CD4-positive, alpha-beta memory T cell (primary cell): ENCODE results near the gene RECK. TPM values are rescaled to one million over a fixed set of nuclear protein-coding genes. Genes with fewer than 3 reads are reported as not detected.
A peak's percentile ranks its signal among the peaks of the same experiment; 100 is the strongest.
"Not testable (repeated sequence)": the region's sequence is repeated elsewhere in the genome, so short reads cannot be mapped to it uniquely, and the experiment has no call there.

Experiments
- CTCF ChIA-PET: fragments of 350-600 bp; sonication (Branson Sonifier 250); formaldehyde crosslinking; loops from one replicate; lab custom pipeline; 2021; ENCODE audit warnings: inconsistent platforms; ENCODE audit not compliant: partially characterized antibody; lab: Charles Lee
- POLR2A ChIA-PET: fragments of 350-600 bp; sonication (Branson Sonifier 250); formaldehyde crosslinking; loops from one replicate; lab custom pipeline; 2021; ENCODE audit not compliant: partially characterized antibody; lab: Charles Lee
- DNase-seq, 5 donors: peaks; one replicate each; pipeline versions ENCODE4 v3.0.0 to v3.0.0-alpha.2; 2020 to 2022; ENCODE audit warnings: mixed read lengths in 1 of 5
- H3K27ac ChIP-seq: one replicate; pipeline ENCODE4 v1.7.0; 2013; ENCODE audit warnings: low read depth, low read length
- H3K27me3 ChIP-seq: 2 replicates; pipeline ENCODE4 v1.7.0; 2013; ENCODE audit warnings: mild to moderate bottlenecking, low read length, moderate library complexity; ENCODE audit not compliant: insufficient read depth
- H3K36me3 ChIP-seq: 2 replicates; pipeline ENCODE4 v1.7.0; 2013; ENCODE audit warnings: mild to moderate bottlenecking, low read length, moderate library complexity; ENCODE audit not compliant: insufficient read depth
- H3K4me1 ChIP-seq: 2 replicates; pipeline ENCODE4 v1.7.0; 2013; ENCODE audit warnings: mild to moderate bottlenecking, low read length, moderate library complexity; ENCODE audit not compliant: insufficient read depth
- H3K4me3 ChIP-seq, 2 donors: one replicate each; pipeline ENCODE4 v1.7.0; 2013; ENCODE audit warnings: low read length in 2 of 2, mild to moderate bottlenecking in 1 of 2
- H3K9me3 ChIP-seq, 2 donors: one replicate each; pipeline ENCODE4 v1.7.0; 2013; ENCODE audit warnings: low read length in 2 of 2, control low read depth in 1 of 2; ENCODE audit not compliant: control insufficient read depth in 1 of 2
- H3K27ac Mint-ChIP-seq, 7 donors: one replicate each; pipeline ENCODE4 v1.8.0; 2020 to 2021; ENCODE audit warnings: mixed read lengths in 7 of 7, mild to moderate bottlenecking in 6 of 7, inconsistent platforms in 3 of 7, moderate library complexity in 3 of 7
- H3K27me3 Mint-ChIP-seq, 2 donors: one replicate each; pipeline ENCODE4 v1.8.0; 2020 to 2021; ENCODE audit warnings: mixed read lengths in 2 of 2
- H3K36me3 Mint-ChIP-seq, 2 donors: one replicate each; pipeline ENCODE4 v1.8.0; 2020 to 2021; ENCODE audit warnings: mixed read lengths in 2 of 2, inconsistent platforms in 1 of 2, mild to moderate bottlenecking in 1 of 2
- H3K4me1 Mint-ChIP-seq, 4 donors: one replicate each; pipeline ENCODE4 v1.8.0; 2020 to 2021; ENCODE audit warnings: mixed read lengths in 4 of 4, mild to moderate bottlenecking in 1 of 4
- H3K4me3 Mint-ChIP-seq, 8 donors: one replicate each; pipeline ENCODE4 v1.8.0; 2020 to 2021; ENCODE audit warnings: mixed read lengths in 8 of 8, mild to moderate bottlenecking in 7 of 8, moderate library complexity in 6 of 8, inconsistent platforms in 3 of 8
- H3K9me3 Mint-ChIP-seq, 8 donors: one replicate each; pipeline ENCODE4 v1.8.0; 2020 to 2021; ENCODE audit warnings: mixed read lengths in 8 of 8, mild to moderate bottlenecking in 5 of 8, inconsistent platforms in 3 of 8, moderate library complexity in 1 of 8
- intact Hi-C: fragments of 100-400 bp; cut with micrococcal nuclease; formaldehyde crosslinking; loops from one replicate; pipeline ENCODE4 v1.15.1; 2023
- polyA plus RNA-seq, 2 donors: library from polyadenylated mRNA; unstranded; fragments of 300-500 nt; fragmentation: Illumina TruSeq; gene quantifications; one replicate each; pipeline ENCODE4 v1.2.3, GENCODE V29; 2021
- total RNA-seq, 2 experiments: library from RNA; stranded (reverse); gene quantifications; one replicate each; pipeline ENCODE4 v1.2.3, GENCODE V29; 2021

The RECK gene
- total and polyA plus RNA-seq, 4 experiments from 2014 or later: 12.1 to 26.9 (median 14.4) TPM

DNA sequence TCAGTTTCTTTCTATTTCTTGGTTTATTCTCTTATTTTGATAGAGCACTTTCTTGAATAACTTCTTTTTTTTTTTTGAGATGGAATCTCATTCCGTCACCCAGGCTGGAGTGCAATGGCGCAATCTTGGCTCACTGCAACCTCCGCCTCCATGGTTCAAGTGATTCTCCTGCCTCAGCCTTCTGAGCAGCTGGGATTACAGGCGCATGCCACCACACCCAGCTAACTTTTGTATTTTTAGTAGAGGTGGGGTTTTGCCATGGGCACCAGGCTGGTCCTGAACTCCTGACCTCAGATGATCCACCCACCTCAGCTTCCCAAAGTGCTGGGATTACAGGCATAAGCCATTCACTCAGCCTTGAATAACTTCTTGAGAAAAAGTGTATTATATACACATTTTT lies 39.7 kb upstream of the RECK start:
- H3K36me3 ChIP-seq, H3K4me3 Mint-ChIP-seq, DNase-seq, H3K4me3 ChIP-seq, H3K27ac Mint-ChIP-seq, POLR2A ChIA-PET, H3K27ac ChIP-seq, H3K9me3 ChIP-seq, H3K4me1 ChIP-seq, H3K4me1 Mint-ChIP-seq, intact Hi-C loops, H3K27me3 ChIP-seq, H3K36me3 Mint-ChIP-seq: not testable (repeated sequence)
- CTCF ChIA-PET: interaction anchor here (1.2 to 1.4 kb wide), 2 partner anchors 10 to 12 kb away, joined by 3 to 4 read pairs; no protein-coding TSS in a partner anchor
- Mint-ChIP-seq H3K9me3 (peaks cover 0 to 18% (median 12%) of the 10 kb centered on the region in 8 donors), H3K27me3 (peaks cover 14 to 29% of the 10 kb centered on the region in 2 donors)

DNA sequence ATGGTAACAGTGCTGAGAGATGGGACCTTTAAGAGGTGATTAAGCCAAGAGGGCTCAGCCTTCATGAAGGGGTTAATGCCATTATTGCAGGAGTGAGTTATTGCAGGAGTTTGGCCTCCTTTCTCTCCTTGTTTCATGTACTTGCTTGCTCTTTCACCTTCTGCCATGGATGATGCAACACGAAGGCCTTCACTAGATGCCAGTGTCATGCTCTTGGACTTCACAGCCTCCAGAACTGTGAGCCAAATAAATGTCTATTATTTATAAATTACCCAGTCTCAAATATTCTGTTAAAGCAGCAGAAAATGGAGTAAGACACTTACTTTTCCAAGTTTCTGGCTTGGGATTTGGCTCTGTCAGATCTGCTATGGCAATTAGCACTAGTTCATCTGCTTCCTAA lies 38.4 kb upstream of the RECK start:
- Mint-ChIP-seq H3K4me1 (no peaks in the 10 kb centered on the region), H3K9me3 (peaks cover 0 to 18% (median 12%) of the 10 kb centered on the region in 8 donors), H3K4me3 (no peak overlapping the region), H3K36me3 (peaks cover 0 to 7% of the 10 kb centered on the region in 2 donors), H3K27me3 (peaks cover 15 to 31% of the 10 kb centered on the region in 2 donors), H3K27ac (no peak overlapping the region)
- Histone ChIP-seq H3K36me3 (no peaks in the 10 kb centered on the region), H3K27ac (no peak overlapping the region), H3K4me3 (no peak overlapping the region), H3K4me1 (no peaks in the 10 kb centered on the region), H3K27me3 (no peaks in the 10 kb centered on the region), H3K9me3 (peaks cover 0 to 4% of the 10 kb centered on the region in 2 donors)
- POLR2A ChIA-PET: no interaction called here
- intact Hi-C loops: no loop called here
- CTCF ChIA-PET: no interaction called here
- DNase-seq: no peak

DNA sequence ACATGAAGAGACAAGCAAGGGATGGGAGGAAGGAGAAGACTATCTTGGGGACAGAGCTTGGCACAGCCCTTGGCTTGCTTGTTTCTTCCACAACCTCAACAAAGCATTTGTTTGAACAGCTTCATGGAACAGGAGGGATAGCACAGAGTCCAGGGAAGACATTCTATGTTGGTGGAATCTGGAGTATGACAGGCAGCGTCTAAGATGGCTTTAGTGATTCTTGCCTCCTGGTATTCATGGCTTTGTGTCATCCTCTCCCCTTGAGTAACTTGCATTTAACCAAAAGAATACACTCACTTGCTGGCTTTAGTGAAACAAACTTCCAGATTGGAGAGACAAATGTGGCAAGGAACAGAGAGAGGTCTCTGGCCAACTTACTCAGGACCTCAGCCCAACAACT lies 30.8 kb upstream of the RECK start:
- POLR2A ChIA-PET: no interaction called here
- no peaks in the 10 kb centered on the region for H3K36me3 Mint-ChIP-seq
- H3K27ac Mint-ChIP-seq: no peak overlapping the region
- Histone ChIP-seq H3K27ac (no peak overlapping the region), H3K36me3 (no peaks in the 10 kb centered on the region), H3K9me3 (no peaks in the 10 kb centered on the region), H3K4me3 (no peak overlapping the region), H3K4me1 (peaks cover 3% of the 10 kb centered on the region), H3K27me3 (no peaks in the 10 kb centered on the region)
- peaks cover 14 to 17% (median 15%) of the 10 kb centered on the region in 4 donors for H3K4me1 Mint-ChIP-seq
- peaks cover 18 to 21% of the 10 kb centered on the region in 2 donors for H3K27me3 Mint-ChIP-seq
- CTCF ChIA-PET: interaction anchor here (0.9 to 6.1 kb wide), 5 partner anchors 9 to 61 kb away, joined by 3 to 116 read pairs (median 4); no protein-coding TSS in a partner anchor
- peaks cover 0 to 9% (median 6%) of the 10 kb centered on the region in 8 donors for H3K9me3 Mint-ChIP-seq
- intact Hi-C loops: loop anchor here (5.0 kb wide), 1 partner anchor 49 kb away; the partner anchor contains the start of gene OR2S2
- H3K4me3 Mint-ChIP-seq: no peak overlapping the region
- no peak for DNase-seq

DNA sequence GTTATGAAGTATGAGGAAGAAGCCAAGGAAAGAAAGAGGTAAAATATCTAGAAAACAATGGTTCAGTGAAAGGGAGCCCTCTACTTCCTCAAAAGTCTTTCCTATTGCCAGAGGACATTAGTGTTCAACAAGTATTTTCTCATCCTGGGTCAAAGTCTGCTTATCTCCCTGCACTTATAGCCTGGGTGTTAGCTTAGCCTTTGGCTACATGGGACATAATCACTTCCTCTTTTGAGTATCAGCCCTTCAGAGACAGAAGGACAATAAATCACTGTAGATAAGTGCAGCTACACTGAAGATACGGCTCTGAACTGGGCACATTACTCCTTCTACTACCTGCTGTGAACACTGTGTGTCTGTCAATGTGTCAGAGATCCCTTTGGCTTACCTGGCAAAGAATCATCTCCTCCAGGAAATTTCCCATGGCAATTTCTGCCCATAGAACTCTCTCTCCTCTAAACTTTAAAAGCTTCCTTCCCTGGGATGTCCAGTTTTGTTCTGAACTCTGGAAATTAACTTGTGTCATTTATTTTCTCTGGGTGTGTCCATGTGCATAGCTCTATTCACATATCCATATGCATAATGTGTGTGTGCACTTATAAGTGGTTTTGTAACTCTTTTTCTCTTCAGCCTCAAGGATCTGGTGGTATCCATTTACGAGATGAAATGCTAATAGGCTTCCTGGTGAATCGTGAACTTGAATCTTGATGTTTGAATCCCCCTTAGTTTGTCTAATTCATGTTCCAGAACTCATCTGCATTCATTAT lies 30.0 kb upstream of the RECK start:
- no peaks in the 10 kb centered on the region for H3K9me3 ChIP-seq
- no peak overlapping the region for H3K4me3 ChIP-seq
- H3K9me3 Mint-ChIP-seq: peaks cover 0 to 9% (median 6%) of the 10 kb centered on the region in 8 donors
- ChIA-PET POLR2A (no interaction called here), CTCF (interaction anchor here (1.2 to 6.1 kb wide), 14 partner anchors 9 to 322 kb away, joined by 3 to 116 read pairs (median 6); no protein-coding TSS in a partner anchor)
- peaks cover 14 to 17% (median 15%) of the 10 kb centered on the region in 4 donors for H3K4me1 Mint-ChIP-seq
- H3K36me3 Mint-ChIP-seq: no peaks in the 10 kb centered on the region
- no peak for DNase-seq
- intact Hi-C loops: loop anchor here (5.0 kb wide), 1 partner anchor 49 kb away; the partner anchor contains the start of gene OR2S2
- no peak overlapping the region for H3K27ac Mint-ChIP-seq
- peaks cover 16 to 22% of the 10 kb centered on the region in 2 donors for H3K27me3 Mint-ChIP-seq
- no peak overlapping the region for H3K4me3 Mint-ChIP-seq
- no peaks in the 10 kb centered on the region for H3K27me3 ChIP-seq
- no peak overlapping the region for H3K27ac ChIP-seq
- no peaks in the 10 kb centered on the region for H3K36me3 ChIP-seq
- H3K4me1 ChIP-seq: peaks cover 3% of the 10 kb centered on the region

DNA sequence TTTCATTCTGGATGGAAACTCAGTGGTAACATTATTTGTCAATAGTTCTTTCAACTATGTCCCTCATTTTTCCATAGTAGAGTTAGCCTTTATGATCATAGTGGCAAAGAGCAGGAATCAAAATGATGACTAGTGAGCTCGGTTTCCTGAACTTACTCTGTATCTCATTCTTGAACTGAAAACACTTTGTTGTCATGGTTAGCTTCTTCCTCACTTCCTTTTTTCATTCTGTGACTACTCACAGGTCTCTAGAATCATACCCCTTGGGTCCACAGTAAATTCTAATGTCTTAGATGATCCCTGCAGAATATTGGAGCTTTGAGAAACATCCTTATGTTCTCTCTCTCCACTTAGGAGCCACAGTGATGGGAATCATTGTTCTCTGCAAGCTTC lies 29.4 kb upstream of the RECK start:
- H3K4me1 ChIP-seq: peaks cover 3% of the 10 kb centered on the region
- H3K36me3 ChIP-seq: no peaks in the 10 kb centered on the region
- Mint-ChIP-seq H3K36me3 (no peaks in the 10 kb centered on the region), H3K9me3 (peaks cover 0 to 9% (median 6%) of the 10 kb centered on the region in 8 donors), H3K27ac (no peak overlapping the region), H3K4me3 (no peak overlapping the region), H3K27me3 (peaks cover 16 to 24% of the 10 kb centered on the region in 2 donors), H3K4me1 (peaks cover 14 to 17% (median 15%) of the 10 kb centered on the region in 4 donors)
- no peak overlapping the region for H3K27ac ChIP-seq
- H3K27me3 ChIP-seq: no peaks in the 10 kb centered on the region
- H3K9me3 ChIP-seq: no peaks in the 10 kb centered on the region
- no peak for DNase-seq
- ChIA-PET CTCF (interaction anchor here (1.2 to 6.1 kb wide), 19 partner anchors 7 to 321 kb away, joined by 3 to 116 read pairs (median 6); partner anchors contain the start of gene RECK), POLR2A (no interaction called here)
- H3K4me3 ChIP-seq: no peak overlapping the region
- intact Hi-C loops: loop anchor here (5.0 kb wide), 1 partner anchor 50 kb away; the partner anchor contains the start of gene OR2S2

DNA sequence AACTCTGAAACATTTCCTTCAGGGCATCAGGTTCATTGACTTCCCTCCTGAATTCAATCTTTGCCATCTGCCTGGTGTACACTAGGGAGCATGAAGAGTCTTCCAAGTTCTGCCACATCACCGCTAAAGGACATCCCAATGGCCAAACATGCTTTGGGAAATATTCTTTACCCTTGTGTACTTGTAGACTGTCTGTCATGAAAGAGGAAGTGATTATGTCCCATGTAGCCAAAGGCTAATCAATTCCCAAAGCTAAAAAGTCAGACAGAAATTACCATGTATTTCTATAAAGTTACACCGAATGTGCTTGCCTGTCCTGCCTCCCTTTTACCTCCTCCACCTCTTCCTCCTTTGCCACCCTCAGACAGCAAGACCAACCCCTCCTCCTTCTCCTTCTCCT lies 28.9 kb upstream of the RECK start:
- Mint-ChIP-seq H3K9me3 (peaks cover 0 to 9% (median 6%) of the 10 kb centered on the region in 8 donors), H3K27me3 (peaks cover 12 to 25% of the 10 kb centered on the region in 2 donors), H3K27ac (no peak overlapping the region), H3K36me3 (no peaks in the 10 kb centered on the region), H3K4me3 (no peak overlapping the region), H3K4me1 (peaks cover 14 to 17% (median 15%) of the 10 kb centered on the region in 4 donors)
- H3K27ac ChIP-seq: no peak overlapping the region
- H3K9me3 ChIP-seq: no peaks in the 10 kb centered on the region
- POLR2A ChIA-PET: no interaction called here
- DNase-seq: no peak
- H3K27me3 ChIP-seq: no peaks in the 10 kb centered on the region
- CTCF ChIA-PET: interaction anchor here (0.8 to 6.1 kb wide), 23 partner anchors 8 to 321 kb away, joined by 3 to 116 read pairs (median 6); partner anchors contain the start of gene RECK
- intact Hi-C loops: loop anchor here (1.0 to 5.0 kb wide), 3 partner anchors 15 to 159 kb away; partner anchors contain the start of gene OR2S2
- H3K4me1 ChIP-seq: peaks cover 3% of the 10 kb centered on the region
- H3K36me3 ChIP-seq: no peaks in the 10 kb centered on the region
- H3K4me3 ChIP-seq: no peak overlapping the region

DNA sequence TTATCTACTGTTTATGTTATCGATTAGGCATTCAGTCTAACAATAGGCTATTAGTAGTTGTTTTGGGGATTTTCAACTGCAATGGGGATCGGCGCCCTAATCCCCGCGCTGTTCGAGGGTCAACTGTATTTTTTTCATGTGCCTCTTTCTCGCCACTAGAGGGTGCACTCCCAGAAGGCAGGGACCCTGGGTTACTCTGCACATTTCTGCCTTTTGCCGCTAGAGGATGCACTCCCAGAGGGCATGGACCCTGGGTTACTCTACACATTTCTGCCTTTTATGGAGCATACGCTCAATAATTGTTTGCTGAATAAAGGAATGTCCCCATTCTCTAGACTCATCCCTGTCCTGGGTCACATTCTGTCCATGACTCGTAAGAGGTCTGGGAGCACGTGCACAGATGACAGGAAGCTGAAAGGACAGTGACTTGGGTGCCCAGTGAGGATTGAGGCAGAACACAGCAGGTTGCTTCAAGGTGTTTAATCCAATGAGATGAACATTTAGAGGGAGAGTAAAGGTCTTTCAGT lies 27.9 kb upstream of the RECK start:
- H3K4me1 Mint-ChIP-seq: peaks cover 14 to 17% (median 15%) of the 10 kb centered on the region in 4 donors
- no peaks in the 10 kb centered on the region for H3K36me3 Mint-ChIP-seq
- peak overlapping the region in 1 of 7 donors; percentile 10 for H3K27ac Mint-ChIP-seq
- Histone ChIP-seq H3K36me3 (no peaks in the 10 kb centered on the region), H3K9me3 (no peaks in the 10 kb centered on the region), H3K27ac (no peak overlapping the region), H3K4me3 (no peak overlapping the region), H3K27me3 (no peaks in the 10 kb centered on the region), H3K4me1 (peaks cover 3% of the 10 kb centered on the region)
- ChIA-PET POLR2A (no interaction called here), CTCF (interaction anchor here (0.8 to 6.1 kb wide), 21 partner anchors 9 to 320 kb away, joined by 3 to 116 read pairs (median 5); partner anchors contain the start of gene RECK)
- intact Hi-C loops: loop anchor here (1.0 to 5.0 kb wide), 3 partner anchors 14 to 158 kb away; partner anchors contain the start of gene OR2S2
- H3K4me3 Mint-ChIP-seq: peak overlapping the region in 1 of 8 donors; percentile 22
- H3K27me3 Mint-ChIP-seq: peaks cover 10 to 23% of the 10 kb centered on the region in 2 donors
- DNase-seq: peak; percentile 59 to 74 (median 68)
- H3K9me3 Mint-ChIP-seq: peaks cover 0 to 9% (median 6%) of the 10 kb centered on the region in 8 donors
